NT2/D1 (cell line): ENCODE data around the gene RENBP.
"Not testable (repeated sequence)": the region's sequence is repeated elsewhere in the genome, so short reads cannot be mapped to it uniquely, and the experiment has no call there.

ENCODE experiments used
- DNase-seq: peaks from one replicate; pipeline ENCODE4 v3.0.0-alpha.2; 2011; ENCODE audit warnings: low read depth, low spot score
- H3K27me3 ChIP-seq: 2 replicates; pipeline ENCODE4 v1.6.0; 2011; ENCODE audit warnings: mild to moderate bottlenecking; ENCODE audit not compliant: insufficient read length, insufficient read depth
- H3K36me3 ChIP-seq: 2 replicates; pipeline ENCODE4 v1.6.1; 2011; ENCODE audit warnings: mild to moderate bottlenecking, low read length, mixed read lengths; ENCODE audit not compliant: insufficient read depth, insufficient read length
- H3K4me1 ChIP-seq: 2 replicates; pipeline ENCODE4 v1.5.1; 2011; ENCODE audit not compliant: insufficient read depth, insufficient read length
- H3K4me3 ChIP-seq: 2 replicates; pipeline ENCODE4 v1.5.1; 2011; ENCODE audit warnings: low read depth; ENCODE audit not compliant: insufficient read length
- H3K9ac ChIP-seq: 2 replicates; pipeline ENCODE4 v1.6.0; 2011; ENCODE audit warnings: low read depth; ENCODE audit not compliant: insufficient read length
- H3K9me3 ChIP-seq: 2 replicates; pipeline ENCODE4 v1.5.1; 2011; ENCODE audit warnings: mild to moderate bottlenecking, low read length; ENCODE audit not compliant: insufficient read depth
- SUZ12 ChIP-seq: IDR thresholded peaks from 2 replicates; pipeline ENCODE4 v1.6.1; 2011; ENCODE audit not compliant: insufficient read length, insufficient read depth; ENCODE audit errors: extremely low read depth
- YY1 ChIP-seq: IDR thresholded peaks from 2 replicates; pipeline ENCODE4 v1.6.1; 2011; ENCODE audit not compliant: insufficient read length, insufficient read depth
- ZNF274 ChIP-seq: IDR thresholded peaks from 2 replicates; pipeline ENCODE4 v1.6.1; 2011; ENCODE audit warnings: mild to moderate bottlenecking, low read depth, low read length

The RENBP gene

DNA sequence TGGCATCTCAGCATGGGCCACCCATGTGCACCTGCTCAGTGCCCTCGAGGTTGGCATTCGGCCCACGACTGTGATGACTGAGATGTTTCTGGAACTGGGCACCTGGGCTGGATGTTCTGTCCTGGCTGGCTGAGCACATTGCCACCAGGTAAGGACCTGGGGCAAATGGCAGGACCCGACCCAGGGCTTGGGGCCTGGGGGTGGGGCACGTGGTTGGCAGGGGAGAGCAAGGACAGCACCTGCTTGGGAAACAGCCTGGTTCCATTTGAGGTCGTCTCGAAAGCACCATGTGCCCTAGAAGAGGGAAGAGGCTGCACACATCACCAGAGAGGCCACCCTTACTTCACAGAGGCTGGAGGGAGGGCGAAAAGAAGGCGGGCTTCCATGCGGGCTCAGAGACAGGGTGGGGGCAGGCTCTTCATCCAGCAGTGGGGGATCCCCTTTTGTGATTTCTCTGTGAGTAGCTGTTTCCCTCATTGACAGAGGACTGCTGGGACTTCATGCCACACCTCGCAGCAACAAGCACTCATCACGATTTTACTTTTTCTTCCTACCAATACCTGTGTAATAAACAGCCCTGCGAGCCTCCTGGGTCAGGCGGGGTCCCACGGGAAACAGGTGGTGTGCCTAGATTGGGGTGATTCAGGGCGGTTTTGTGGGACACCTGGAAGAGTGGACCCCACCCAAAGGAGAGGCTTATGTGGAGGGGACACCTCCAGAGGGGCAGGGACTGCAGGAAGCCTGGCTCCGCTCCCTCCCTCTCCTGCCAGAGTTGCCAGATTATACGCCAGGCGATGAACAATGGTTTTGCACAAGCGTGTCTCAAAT lies 40.1 kb upstream of the RENBP start:
- Histone ChIP-seq H3K9ac (no peak overlapping the region), H3K9me3 (no peaks in the 10 kb centered on the region), H3K4me1 (no peaks in the 10 kb centered on the region), H3K27me3 (no peaks in the 10 kb centered on the region), H3K4me3 (no peak overlapping the region), H3K36me3 (no peaks in the 10 kb centered on the region)
- no peak for DNase-seq
- TF ChIP-seq SUZ12 (no peak), YY1 (no peak)

DNA sequence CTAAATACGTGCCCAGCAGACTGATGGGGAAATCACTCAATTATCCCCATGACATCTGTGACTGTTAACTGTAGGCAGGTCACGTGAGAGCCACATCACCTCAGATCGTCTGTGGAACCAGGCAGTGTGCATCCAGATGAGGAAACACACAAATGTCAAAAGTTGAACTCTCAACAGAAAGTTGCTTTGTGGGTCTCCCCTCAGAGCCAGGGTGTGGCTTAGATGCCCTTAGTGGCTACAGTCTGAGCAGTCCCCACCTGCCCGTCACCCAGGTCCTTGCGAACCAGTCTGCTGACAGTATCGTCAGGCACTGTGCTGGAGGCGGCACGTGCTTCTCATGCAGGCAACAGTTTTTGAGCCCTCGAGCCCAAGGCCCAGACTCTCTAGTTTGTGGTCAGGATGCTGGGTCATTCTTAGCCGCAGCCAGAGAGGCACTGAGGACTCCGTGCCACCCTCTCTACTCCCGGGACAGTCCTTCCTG lies 38.9 kb upstream of the RENBP start:
- no peaks in the 10 kb centered on the region for H3K27me3 ChIP-seq
- TF ChIP-seq ZNF274, result no peak
- H3K9me3 ChIP-seq, result no peaks in the 10 kb centered on the region
- no peak overlapping the region for H3K9ac ChIP-seq
- DNase-seq, result no peak
- H3K4me3 ChIP-seq, result no peak overlapping the region
- H3K4me1 ChIP-seq, result no peaks in the 10 kb centered on the region
- no peaks in the 10 kb centered on the region for H3K36me3 ChIP-seq

DNA sequence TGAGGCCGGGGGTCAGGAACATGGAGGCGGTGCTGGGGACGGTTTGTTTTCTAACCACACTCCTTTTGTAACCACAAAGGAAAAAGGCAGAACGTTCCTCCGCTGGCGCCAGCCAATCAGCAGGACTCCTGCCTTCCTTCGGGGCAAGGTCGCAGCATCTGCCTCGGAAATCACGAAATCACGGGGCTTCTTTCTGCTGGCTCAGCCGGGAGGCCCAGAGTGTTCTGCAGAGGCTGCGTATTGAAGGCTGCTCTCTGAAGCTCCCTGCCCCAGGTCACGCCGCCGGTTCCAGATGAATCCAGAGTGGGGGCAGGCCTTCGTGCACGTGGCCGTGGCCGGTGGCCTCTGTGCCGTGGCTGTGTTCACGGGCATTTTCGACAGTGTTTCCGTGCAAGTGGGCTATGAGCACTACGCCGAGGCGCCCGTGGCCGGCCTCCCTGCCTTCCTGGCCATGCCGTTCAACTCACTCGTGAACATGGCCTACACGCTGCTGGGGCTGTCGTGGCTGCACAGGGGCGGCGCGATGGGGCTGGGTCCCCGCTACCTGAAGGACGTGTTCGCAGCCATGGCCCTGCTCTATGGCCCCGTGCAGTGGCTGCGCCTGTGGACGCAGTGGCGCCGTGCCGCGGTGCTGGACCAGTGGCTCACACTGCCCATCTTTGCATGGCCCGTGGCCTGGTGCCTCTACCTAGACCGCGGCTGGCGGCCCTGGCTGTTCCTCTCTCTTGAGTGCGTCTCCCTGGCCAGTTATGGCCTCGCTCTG lies 37.5 kb upstream of the RENBP start:
- DNase-seq, result no peak
- Histone ChIP-seq H3K9ac (no peak overlapping the region), H3K27me3 (no peaks in the 10 kb centered on the region), H3K36me3 (no peaks in the 10 kb centered on the region), H3K4me1 (no peaks in the 10 kb centered on the region), H3K9me3 (no peaks in the 10 kb centered on the region), H3K4me3 (no peak overlapping the region)
- TF ChIP-seq SUZ12 (no peak), ZNF274 (no peak), YY1 (no peak)

DNA sequence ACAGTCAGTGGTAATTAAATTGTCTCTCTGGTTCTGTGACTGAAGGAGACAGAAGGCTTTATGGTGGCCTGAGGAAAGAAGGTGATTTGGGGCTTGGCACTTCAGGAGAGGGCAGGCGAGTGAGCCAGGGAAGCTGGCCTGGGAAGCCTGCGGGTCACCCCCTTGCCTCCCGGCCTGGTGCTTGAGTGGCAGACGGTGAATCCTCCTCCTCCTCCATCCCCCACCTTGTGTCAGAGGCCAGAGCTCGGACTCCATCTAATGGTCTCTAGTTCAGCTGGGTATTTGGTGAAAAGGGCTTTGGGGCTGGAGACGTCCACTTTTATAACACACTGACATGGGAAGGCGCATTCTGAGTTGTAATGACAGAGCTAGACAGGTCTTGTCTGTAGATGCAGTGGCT lies 36.8 kb upstream of the RENBP start:
- Histone ChIP-seq H3K36me3 (no peaks in the 10 kb centered on the region), H3K27me3 (no peaks in the 10 kb centered on the region), H3K4me1 (no peaks in the 10 kb centered on the region), H3K4me3 (no peak overlapping the region), H3K9ac (no peak overlapping the region), H3K9me3 (no peaks in the 10 kb centered on the region)
- no peak for TF ChIP-seq YY1
- no peak for TF ChIP-seq ZNF274
- TF ChIP-seq SUZ12, result no peak
- no peak for DNase-seq

DNA sequence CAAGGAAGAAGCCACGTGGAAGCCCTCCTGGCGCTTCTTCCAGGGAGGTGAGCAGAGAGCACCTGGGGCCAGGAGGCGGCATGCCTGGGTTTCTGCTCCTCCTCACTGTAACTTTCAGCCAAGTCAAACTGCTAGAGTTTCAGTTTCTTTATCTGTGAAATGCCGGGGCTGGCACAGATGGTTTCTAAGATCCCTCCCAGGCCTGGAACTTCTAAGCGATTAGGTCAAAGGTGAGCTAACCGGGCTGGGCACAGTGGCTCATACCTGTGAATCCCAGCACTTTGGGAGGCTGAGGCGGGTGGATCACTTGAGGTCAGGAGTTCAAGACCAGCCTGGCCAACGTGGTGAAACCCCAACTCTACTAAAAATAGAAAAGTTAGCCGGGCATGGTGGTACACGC lies 36.0 kb upstream of the RENBP start:
- not testable (repeated sequence) for H3K36me3 ChIP-seq, DNase-seq, H3K9me3 ChIP-seq, H3K4me1 ChIP-seq, H3K27me3 ChIP-seq, H3K9ac ChIP-seq, H3K4me3 ChIP-seq

DNA sequence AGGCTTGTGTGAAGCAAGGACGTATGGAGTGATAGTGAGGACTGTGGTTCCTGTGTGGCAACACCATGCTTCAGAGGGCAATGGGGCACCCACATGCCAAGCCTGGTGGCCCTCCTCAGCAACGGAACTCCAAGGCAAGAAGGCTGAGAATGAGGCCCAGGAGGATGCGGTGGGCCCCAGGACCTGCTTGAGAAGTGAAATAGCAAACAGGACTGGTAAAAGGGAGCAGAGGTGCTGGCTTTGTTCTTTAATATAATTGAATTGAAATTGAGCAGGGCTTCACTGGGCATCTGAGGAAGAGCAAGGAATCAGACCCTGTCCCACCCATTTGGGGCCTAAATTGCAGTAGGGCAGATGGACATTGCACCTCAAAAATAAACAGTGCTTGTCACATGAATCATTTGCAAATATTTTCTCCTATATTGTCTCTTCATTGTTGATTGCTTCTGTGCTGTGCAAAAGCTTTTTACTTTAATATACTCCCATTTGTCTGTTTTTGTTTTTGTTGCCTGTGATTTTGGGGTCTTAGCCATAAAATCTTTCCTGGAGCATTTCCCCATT lies 30.4 kb upstream of the RENBP start:
- H3K4me1 ChIP-seq, result peaks cover 2% of the 10 kb centered on the region
- no peak overlapping the region for H3K4me3 ChIP-seq
- H3K36me3 ChIP-seq, result peaks cover 4% of the 10 kb centered on the region
- DNase-seq, result no peak
- no peaks in the 10 kb centered on the region for H3K9me3 ChIP-seq
- no peaks in the 10 kb centered on the region for H3K27me3 ChIP-seq
- TF ChIP-seq YY1 (no peak), ZNF274 (no peak), SUZ12 (no peak)
- H3K9ac ChIP-seq, result no peak overlapping the region

DNA sequence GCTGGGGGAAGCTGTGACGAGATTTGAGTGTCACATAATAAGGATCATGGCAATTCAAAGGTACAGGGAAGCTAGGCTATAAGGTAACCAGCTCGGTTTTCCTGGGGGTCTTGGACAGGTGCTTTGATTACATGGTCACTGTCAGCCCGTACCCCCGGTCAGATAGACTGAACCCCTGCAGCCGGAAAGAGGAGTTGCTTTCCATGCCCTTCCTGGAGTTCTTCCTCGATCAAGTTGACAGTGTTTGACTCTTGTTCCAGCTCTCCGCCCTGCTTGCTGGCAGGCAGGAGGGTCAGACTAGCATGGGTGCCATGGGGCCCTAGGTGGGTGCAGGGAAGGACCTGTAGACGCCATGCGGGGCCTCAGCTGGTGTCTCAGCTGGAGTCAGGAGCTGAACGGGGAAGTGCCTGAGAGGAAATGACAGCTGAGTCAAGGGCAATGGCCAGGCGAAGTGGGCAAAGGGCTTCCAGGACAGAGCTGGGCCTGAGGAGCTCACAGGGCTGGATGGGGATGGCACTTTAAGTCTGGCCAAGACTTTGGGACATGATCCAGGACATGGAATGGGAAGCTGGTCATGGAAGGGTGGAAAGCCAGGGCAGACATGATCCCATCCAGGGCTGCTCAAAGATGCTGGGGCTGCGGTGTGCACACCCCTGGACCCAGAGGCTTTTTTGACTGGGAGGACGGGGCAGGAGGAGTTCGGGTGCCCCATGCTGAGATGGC lies 29.7 kb upstream of the RENBP start:
- H3K9ac ChIP-seq, result peak overlapping the region; percentile 81
- H3K36me3 ChIP-seq, result peaks cover 10% of the 10 kb centered on the region
- H3K9me3 ChIP-seq, result no peaks in the 10 kb centered on the region
- H3K27me3 ChIP-seq, result no peaks in the 10 kb centered on the region
- no peak for DNase-seq
- TF ChIP-seq YY1 (no peak), ZNF274 (no peak), SUZ12 (no peak)
- peaks cover 2% of the 10 kb centered on the region for H3K4me1 ChIP-seq
- no peak overlapping the region for H3K4me3 ChIP-seq
